Caco-2 (cell line): Measurements from ENCODE around the gene TFDP2. TPM values are rescaled to one million over a fixed set of nuclear protein-coding genes. Genes with fewer than 3 reads are reported as not detected.

Experiments
- BruUV-seq: library from RNA; stranded (reverse); fragments of 400-500 nt; replicated peaks from 2 replicates; lab custom pipeline; 2021; lab: Mats Ljungman, UMichigan
- CTCF ChIA-PET: fragments of 300-600 bp; sonication (Branson Sonifier 250); formaldehyde crosslinking; loops from one replicate; lab custom pipeline; 2022; ENCODE audit warnings: antibody characterized with exemption; lab: Charles Lee
- POLR2A ChIA-PET: fragments of 300-600 bp; sonication (Branson Sonifier 250); formaldehyde crosslinking; loops from one replicate; lab custom pipeline; 2022; ENCODE audit warnings: antibody characterized with exemption; lab: Charles Lee
- DNase-seq, 2 experiments: peaks; one replicate each; pipeline versions ENCODE4 v3.0.0 to v3.0.0-alpha.2; 2020 to 2022
- H3K27me3 ChIP-seq: replicated peaks from 2 replicates; pipeline ENCODE4 v1.6.0; 2011; ENCODE audit warnings: low read length; ENCODE audit not compliant: control insufficient read depth, insufficient read depth
- H3K36me3 ChIP-seq: 2 replicates; pipeline ENCODE4 v1.5.1; 2011; ENCODE audit warnings: low read length; ENCODE audit not compliant: control insufficient read depth, insufficient read depth
- H3K4me1 ChIP-seq: fragments of 250-450 bp; sonication (Bioruptor Pico); 2 replicates; pipeline ENCODE4 v1.5.1; 2020; ENCODE audit warnings: mild to moderate bottlenecking
- H3K4me3 ChIP-seq: 2 replicates; pipeline ENCODE4 v1.5.1; 2011; ENCODE audit warnings: low read depth, mild to moderate bottlenecking, control low read depth, low read length
- H3K9me3 ChIP-seq: fragments of 250-450 bp; sonication (Bioruptor Pico); 2 replicates; pipeline ENCODE4 v1.5.1; 2020; ENCODE audit warnings: mild to moderate bottlenecking, moderate library complexity
- H3K27ac Mint-ChIP-seq: one replicate; pipeline ENCODE4 v1.8.0; 2022; ENCODE audit warnings: mixed read lengths; ENCODE audit not compliant: unreplicated experiment
- H3K27me3 Mint-ChIP-seq: one replicate; pipeline ENCODE4 v1.8.0; 2022; ENCODE audit warnings: mixed read lengths; ENCODE audit not compliant: insufficient read depth, unreplicated experiment
- H3K36me3 Mint-ChIP-seq: one replicate; pipeline ENCODE4 v1.8.0; 2022; ENCODE audit warnings: mild to moderate bottlenecking, mixed read lengths; ENCODE audit not compliant: insufficient read depth, unreplicated experiment
- H3K4me1 Mint-ChIP-seq: one replicate; pipeline ENCODE4 v1.8.0; 2022; ENCODE audit warnings: low read depth, mixed read lengths; ENCODE audit not compliant: unreplicated experiment
- H3K4me3 Mint-ChIP-seq: one replicate; pipeline ENCODE4 v1.8.0; 2022; ENCODE audit warnings: mild to moderate bottlenecking, moderate library complexity, mixed read lengths; ENCODE audit not compliant: unreplicated experiment
- H3K9me3 Mint-ChIP-seq: one replicate; pipeline ENCODE4 v1.8.0; 2022; ENCODE audit warnings: mixed read lengths; ENCODE audit not compliant: unreplicated experiment
- intact Hi-C: fragments of 100-400 bp; cut with micrococcal nuclease; formaldehyde crosslinking; loops from one replicate; pipeline ENCODE4 v1.10.0; 2022; ENCODE audit not compliant: unreplicated experiment
- total RNA-seq: library from RNA; stranded (reverse); gene quantifications from 2 replicates; pipeline ENCODE4 v1.2.3, GENCODE V29; 2022
- TF ChIP-seq, protein P1 (sequence below), 2 experiments: fragments of 200-600 bp in 1 of 2; IDR thresholded peaks; 1 replicate in 1 of 2; 2 replicates in 1 of 2; pipeline versions ENCODE4 v1.5.1 to v1.8.0; 2011 to 2022; ENCODE audit warnings: antibody characterized with exemption in 1 of 2, control low read depth in 1 of 2, inconsistent platforms in 1 of 2, low read depth in 1 of 2, low read length in 1 of 2, mild to moderate bottlenecking in 1 of 2, moderate library complexity in 1 of 2; ENCODE audit not compliant: insufficient read depth in 1 of 2, severe bottlenecking in 1 of 2, unreplicated experiment in 1 of 2

TFDP2 gene
- total RNA-seq, 1 experiment from 2014 or later: 38.6 TPM

DNA sequence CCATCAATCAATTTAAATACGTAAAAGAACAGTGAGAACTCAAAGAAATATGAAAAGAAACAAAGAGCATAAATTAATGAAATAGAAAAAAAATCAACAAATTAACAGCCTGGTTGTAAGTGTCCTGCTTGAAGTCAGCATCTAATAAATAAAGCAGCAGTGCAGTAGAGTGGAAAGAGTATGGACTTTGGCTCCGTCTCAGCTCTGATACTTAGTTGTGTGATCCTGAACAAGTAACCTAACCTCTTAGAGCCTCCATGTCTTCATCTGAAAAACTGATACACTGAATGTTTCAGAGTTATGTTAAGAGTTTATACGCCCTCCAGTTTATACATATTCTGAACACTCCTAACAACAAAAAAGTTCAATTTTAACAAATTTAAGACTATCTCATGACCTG is 44.6 kb downstream of the TFDP2 start:
- DNase-seq: no peak
- no peak overlapping the region for H3K27ac Mint-ChIP-seq
- no peaks in the 10 kb centered on the region for H3K9me3 Mint-ChIP-seq
- TF ChIP-seq, protein P1, sequence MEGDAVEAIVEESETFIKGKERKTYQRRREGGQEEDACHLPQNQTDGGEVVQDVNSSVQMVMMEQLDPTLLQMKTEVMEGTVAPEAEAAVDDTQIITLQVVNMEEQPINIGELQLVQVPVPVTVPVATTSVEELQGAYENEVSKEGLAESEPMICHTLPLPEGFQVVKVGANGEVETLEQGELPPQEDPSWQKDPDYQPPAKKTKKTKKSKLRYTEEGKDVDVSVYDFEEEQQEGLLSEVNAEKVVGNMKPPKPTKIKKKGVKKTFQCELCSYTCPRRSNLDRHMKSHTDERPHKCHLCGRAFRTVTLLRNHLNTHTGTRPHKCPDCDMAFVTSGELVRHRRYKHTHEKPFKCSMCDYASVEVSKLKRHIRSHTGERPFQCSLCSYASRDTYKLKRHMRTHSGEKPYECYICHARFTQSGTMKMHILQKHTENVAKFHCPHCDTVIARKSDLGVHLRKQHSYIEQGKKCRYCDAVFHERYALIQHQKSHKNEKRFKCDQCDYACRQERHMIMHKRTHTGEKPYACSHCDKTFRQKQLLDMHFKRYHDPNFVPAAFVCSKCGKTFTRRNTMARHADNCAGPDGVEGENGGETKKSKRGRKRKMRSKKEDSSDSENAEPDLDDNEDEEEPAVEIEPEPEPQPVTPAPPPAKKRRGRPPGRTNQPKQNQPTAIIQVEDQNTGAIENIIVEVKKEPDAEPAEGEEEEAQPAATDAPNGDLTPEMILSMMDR (IDR thresholded peaks at IDR 0.05; ENCODE audit: insufficient read depth in 1 of 2, low read depth in 1 of 2, low read length in 1 of 2, severe bottlenecking in 1 of 2, unreplicated experiment in 1 of 2): no peak
- Histone ChIP-seq H3K4me1 (no peaks in the 10 kb centered on the region), H3K9me3 (no peaks in the 10 kb centered on the region), H3K4me3 (no peak overlapping the region), H3K36me3 (no peaks in the 10 kb centered on the region), H3K27me3 (no peaks in the 10 kb centered on the region)
- H3K36me3 Mint-ChIP-seq: no peaks in the 10 kb centered on the region
- intact Hi-C loops: no loop called here
- no TSS peak for BruUV-seq
- ChIA-PET POLR2A (interaction anchor here (0.7 kb wide), 1 partner anchor 290 kb away, joined by 3 read pairs; no protein-coding TSS in a partner anchor), CTCF (no interaction called here)
- H3K4me3 Mint-ChIP-seq: no peak overlapping the region
- H3K4me1 Mint-ChIP-seq: no peaks in the 10 kb centered on the region
- no peaks in the 10 kb centered on the region for H3K27me3 Mint-ChIP-seq

DNA sequence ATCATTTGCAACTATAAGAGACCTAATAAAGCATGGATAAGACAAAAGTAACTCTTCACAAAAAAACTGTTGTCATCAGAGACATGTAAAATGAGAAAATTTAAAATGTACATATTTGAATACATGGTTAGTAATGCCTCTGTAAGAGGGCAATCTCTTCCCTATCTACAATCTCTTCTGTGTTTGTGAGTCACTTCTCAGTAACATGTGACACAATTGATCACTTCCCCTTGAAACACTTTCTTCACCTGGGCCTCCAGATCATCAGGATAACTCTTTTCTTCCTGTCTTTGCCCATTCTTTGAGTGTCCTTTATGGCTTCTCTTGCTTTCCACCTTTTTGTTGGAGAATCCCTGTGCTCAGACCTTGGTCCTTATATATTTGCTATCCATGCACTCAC is 50.4 kb downstream of the TFDP2 start:
- DNase-seq: no peak
- Mint-ChIP-seq H3K27ac (no peak overlapping the region), H3K27me3 (no peaks in the 10 kb centered on the region), H3K4me3 (no peak overlapping the region), H3K4me1 (no peaks in the 10 kb centered on the region), H3K36me3 (no peaks in the 10 kb centered on the region), H3K9me3 (no peaks in the 10 kb centered on the region)
- Histone ChIP-seq H3K27me3 (no peaks in the 10 kb centered on the region), H3K4me1 (no peaks in the 10 kb centered on the region), H3K4me3 (no peak overlapping the region), H3K9me3 (no peaks in the 10 kb centered on the region), H3K36me3 (no peaks in the 10 kb centered on the region)
- BruUV-seq: no TSS peak
- CTCF ChIA-PET: no interaction called here
- TF ChIP-seq, protein P1 (IDR thresholded peaks at IDR 0.05; ENCODE audit: insufficient read depth in 1 of 2, low read depth in 1 of 2, low read length in 1 of 2, severe bottlenecking in 1 of 2, unreplicated experiment in 1 of 2): no peak
- intact Hi-C loops: no loop called here
- POLR2A ChIA-PET: no interaction called here

DNA sequence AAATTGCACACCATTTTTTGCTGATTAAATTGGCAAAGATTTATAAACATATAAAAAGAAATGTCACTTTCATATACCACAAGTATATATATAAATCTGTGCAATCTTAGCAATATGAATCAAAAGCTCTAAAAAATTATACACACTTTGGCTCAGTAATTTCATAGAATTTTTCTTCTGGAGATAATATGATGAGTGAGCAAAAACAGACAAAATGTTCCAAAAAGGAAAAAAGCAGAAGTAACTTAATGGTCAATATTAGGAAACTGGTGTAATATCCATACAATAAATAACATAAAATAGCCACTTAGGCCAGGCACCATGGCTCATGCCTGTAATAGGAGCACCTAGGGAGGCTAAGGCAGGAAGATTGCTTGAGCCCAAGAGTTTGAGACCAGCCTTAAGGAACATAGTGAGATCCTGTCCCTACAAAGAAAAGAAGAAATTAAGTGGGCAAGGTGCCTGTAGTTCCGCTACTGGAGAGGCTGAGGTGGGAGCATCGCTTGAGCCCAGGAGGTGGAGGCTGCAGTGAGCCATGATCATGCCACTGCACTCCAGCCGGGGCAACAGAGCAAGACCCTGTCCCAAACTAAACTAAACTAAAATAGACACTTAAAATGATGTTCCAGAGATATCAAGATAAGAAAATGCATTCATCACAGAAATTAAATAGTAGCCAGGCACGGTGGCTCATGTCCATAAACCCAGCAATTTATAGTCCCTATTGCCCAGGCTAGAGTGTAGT is 52.1 kb downstream of the TFDP2 start:
- Mint-ChIP-seq H3K27me3 (no peaks in the 10 kb centered on the region), H3K4me1 (no peaks in the 10 kb centered on the region), H3K9me3 (no peaks in the 10 kb centered on the region), H3K27ac (no peak overlapping the region), H3K4me3 (no peak overlapping the region), H3K36me3 (no peaks in the 10 kb centered on the region)
- intact Hi-C loops: no loop called here
- BruUV-seq: no TSS peak
- ChIA-PET CTCF (no interaction called here), POLR2A (no interaction called here)
- H3K9me3 ChIP-seq: no peaks in the 10 kb centered on the region
- H3K36me3 ChIP-seq: no peaks in the 10 kb centered on the region
- DNase-seq: no peak
- TF ChIP-seq, protein P1 (IDR thresholded peaks at IDR 0.05; ENCODE audit: insufficient read depth in 1 of 2, low read depth in 1 of 2, low read length in 1 of 2, severe bottlenecking in 1 of 2, unreplicated experiment in 1 of 2): no peak
- H3K4me3 ChIP-seq: no peak overlapping the region
- H3K4me1 ChIP-seq: no peaks in the 10 kb centered on the region
- H3K27me3 ChIP-seq: no peaks in the 10 kb centered on the region
